GM13977 (cell line): ENCODE results near the gene SLC8A1.

ENCODE experiments used
- DNase-seq: peaks from one replicate; pipeline ENCODE4 v3.0.0; 2012; ENCODE audit warnings: low spot score
- in situ Hi-C: fragments of 300-500 bp; cut with MboI; formaldehyde crosslinking; loops from one replicate; pipeline ENCODE4 v1.12.0; 2022; ENCODE audit warnings: low sequenced_read_pairs, low pct_unique_long_range_greater_than_20kb, mixed read lengths, inconsistent platforms; ENCODE audit not compliant: unreplicated experiment
- TF ChIP-seq, protein P1 (sequence below): IDR thresholded peaks from 2 replicates; pipeline ENCODE4 v1.5.1; 2012; ENCODE audit warnings: mild to moderate bottlenecking, control low read depth; ENCODE audit not compliant: insufficient read depth; ENCODE audit errors: extremely low read depth, missing control alignments

The SLC8A1 gene

DNA sequence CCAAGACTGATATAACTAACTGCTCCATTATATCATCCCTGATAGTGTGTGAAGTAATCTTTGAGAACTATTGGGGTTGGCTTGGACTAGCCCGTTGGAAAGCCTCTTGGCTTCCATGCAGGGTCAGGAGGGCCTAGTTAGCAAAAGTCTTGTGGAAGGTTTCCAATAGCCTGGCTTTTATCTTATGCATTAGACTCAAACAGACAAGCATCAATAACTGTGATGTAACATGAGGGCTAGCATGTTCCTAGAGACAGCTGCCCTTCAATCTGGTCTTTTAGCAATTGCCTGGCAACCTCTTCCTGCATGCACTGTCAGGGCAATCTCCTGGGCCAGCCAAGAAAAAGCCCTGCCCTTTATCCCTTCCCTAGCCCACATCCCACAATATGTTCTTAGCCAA, 18.2 kb downstream of the SLC8A1 start:
- in situ Hi-C loops, result no loop called here
- DNase-seq, result no peak
- TF ChIP-seq, protein P1, sequence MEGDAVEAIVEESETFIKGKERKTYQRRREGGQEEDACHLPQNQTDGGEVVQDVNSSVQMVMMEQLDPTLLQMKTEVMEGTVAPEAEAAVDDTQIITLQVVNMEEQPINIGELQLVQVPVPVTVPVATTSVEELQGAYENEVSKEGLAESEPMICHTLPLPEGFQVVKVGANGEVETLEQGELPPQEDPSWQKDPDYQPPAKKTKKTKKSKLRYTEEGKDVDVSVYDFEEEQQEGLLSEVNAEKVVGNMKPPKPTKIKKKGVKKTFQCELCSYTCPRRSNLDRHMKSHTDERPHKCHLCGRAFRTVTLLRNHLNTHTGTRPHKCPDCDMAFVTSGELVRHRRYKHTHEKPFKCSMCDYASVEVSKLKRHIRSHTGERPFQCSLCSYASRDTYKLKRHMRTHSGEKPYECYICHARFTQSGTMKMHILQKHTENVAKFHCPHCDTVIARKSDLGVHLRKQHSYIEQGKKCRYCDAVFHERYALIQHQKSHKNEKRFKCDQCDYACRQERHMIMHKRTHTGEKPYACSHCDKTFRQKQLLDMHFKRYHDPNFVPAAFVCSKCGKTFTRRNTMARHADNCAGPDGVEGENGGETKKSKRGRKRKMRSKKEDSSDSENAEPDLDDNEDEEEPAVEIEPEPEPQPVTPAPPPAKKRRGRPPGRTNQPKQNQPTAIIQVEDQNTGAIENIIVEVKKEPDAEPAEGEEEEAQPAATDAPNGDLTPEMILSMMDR, result no peak

DNA sequence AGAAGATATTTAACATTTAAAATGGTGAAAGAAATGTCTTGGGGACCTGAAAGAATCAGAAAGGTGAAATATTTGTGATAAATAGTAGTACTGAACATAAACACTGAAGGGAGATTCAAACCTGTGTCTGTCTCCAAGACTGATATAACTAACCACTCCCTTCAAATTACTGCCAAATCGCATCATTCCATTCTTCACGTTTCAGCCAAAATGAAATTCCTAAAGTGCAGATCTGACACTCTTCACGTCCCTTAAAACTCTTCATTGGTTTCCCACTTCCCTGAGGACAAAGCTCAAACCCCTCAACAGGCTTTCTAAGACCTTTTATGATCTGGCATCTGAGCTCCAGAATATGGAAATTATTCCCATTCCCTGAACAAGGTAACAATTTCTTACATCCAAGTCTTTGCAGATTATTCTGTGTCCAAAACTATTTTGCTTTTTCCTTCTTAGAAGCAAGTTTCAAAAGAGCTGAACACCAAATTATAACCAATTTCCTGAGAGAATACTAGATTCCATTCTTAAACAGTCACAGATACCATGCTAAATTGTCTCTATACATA, 18.9 kb downstream of the SLC8A1 start:
- TF ChIP-seq, protein P1, result no peak
- DNase-seq, result no peak
- in situ Hi-C loops, result no loop called here

DNA sequence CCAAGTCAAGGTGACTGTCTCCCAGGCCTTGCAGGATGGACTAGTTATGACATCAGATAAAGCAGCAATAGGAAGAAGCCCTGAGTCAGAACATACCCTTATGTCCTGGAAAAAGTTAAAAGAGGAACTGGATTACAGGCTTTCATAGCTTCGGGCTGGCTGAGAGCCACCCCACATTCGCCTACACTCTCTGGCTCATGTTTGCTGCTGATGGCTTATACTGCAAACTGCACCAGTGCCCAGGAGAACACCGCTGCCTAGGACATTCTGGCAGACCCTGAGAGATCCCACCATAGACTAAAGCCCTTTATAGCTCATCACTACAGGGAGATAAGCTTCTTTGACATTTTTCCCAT, 20.3 kb downstream of the SLC8A1 start:
- TF ChIP-seq, protein P1, result no peak
- in situ Hi-C loops, result no loop called here
- DNase-seq, result no peak

- in situ Hi-C loops, result no loop called here
- TF ChIP-seq, protein P1, result no peak
- DNase-seq, result no peak
Measured at GRCh38 chr2:40430776-40431599, 20.9 kb downstream of the SLC8A1 start.

- DNase-seq, result no peak
- TF ChIP-seq, protein P1, result no peak
- in situ Hi-C loops, result no loop called here
Measured at GRCh38 chr2:40428439-40428838, 23.5 kb downstream of the SLC8A1 start.

GRCh38 chr2:40421631-40422297, 30.1 kb downstream of the SLC8A1 start:
- TF ChIP-seq, protein P1, result no peak
- in situ Hi-C loops, result no loop called here

More at GRCh38 chr2:40421631-40422297, 30.1 kb downstream of the SLC8A1 start:
- DNase-seq, result no peak
